Panc1 (cell line): ENCODE results near the gene LARP4B.

Experiments
- POLR2AphosphoS5 ChIP-seq: IDR thresholded peaks from 2 replicates; pipeline ENCODE4 v1.6.1; 2012; ENCODE audit warnings: mild to moderate bottlenecking, low read depth, low read length, moderate library complexity
- SIN3A ChIP-seq: IDR thresholded peaks from 2 replicates; pipeline ENCODE4 v1.6.1; 2012; ENCODE audit warnings: low read depth, mild to moderate bottlenecking, low read length, moderate library complexity, borderline replicate concordance; ENCODE audit not compliant: insufficient read depth
- TCF7L2 ChIP-seq: IDR thresholded peaks from 2 replicates; pipeline ENCODE4 v1.6.1; 2011; ENCODE audit warnings: mild to moderate bottlenecking, low read depth, low read length, inconsistent platforms
- TF ChIP-seq, protein P1 (sequence below): fragments of 450-650 bp; IDR thresholded peaks from 2 replicates; pipeline ENCODE4 v1.5.1; 2017; ENCODE audit warnings: mild to moderate bottlenecking
- TF ChIP-seq, protein P2 (sequence below), 2 experiments: IDR thresholded peaks; 2 replicates each; pipeline ENCODE4 v1.6.1; 2011 to 2012; ENCODE audit warnings: low read depth in 2 of 2, control low read depth in 1 of 2, low read length in 1 of 2, mild to moderate bottlenecking in 1 of 2, moderate library complexity in 1 of 2; ENCODE audit not compliant: insufficient read depth in 1 of 2

DNA sequence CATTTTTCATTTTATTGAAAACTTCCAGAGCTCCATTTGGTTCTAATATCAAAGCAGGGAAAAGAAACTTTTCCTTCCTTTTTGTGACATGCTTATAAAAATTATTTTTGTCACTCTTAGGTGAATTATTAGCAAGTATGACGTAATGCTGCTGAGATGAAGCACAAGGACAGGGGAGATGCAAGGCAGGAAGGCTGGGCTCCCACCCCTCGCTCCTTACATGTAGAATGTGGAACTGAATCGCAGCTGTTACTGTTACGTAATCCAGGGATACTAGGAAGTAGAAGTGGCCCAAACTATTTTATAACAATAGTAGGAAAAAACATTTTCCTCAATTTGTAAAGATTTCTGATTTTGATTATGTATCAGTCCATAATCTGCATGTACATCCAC is 39.6 kb upstream of the LARP4B start:
- TF ChIP-seq, protein P1, sequence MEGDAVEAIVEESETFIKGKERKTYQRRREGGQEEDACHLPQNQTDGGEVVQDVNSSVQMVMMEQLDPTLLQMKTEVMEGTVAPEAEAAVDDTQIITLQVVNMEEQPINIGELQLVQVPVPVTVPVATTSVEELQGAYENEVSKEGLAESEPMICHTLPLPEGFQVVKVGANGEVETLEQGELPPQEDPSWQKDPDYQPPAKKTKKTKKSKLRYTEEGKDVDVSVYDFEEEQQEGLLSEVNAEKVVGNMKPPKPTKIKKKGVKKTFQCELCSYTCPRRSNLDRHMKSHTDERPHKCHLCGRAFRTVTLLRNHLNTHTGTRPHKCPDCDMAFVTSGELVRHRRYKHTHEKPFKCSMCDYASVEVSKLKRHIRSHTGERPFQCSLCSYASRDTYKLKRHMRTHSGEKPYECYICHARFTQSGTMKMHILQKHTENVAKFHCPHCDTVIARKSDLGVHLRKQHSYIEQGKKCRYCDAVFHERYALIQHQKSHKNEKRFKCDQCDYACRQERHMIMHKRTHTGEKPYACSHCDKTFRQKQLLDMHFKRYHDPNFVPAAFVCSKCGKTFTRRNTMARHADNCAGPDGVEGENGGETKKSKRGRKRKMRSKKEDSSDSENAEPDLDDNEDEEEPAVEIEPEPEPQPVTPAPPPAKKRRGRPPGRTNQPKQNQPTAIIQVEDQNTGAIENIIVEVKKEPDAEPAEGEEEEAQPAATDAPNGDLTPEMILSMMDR = no peak
- TF ChIP-seq, protein P2, sequence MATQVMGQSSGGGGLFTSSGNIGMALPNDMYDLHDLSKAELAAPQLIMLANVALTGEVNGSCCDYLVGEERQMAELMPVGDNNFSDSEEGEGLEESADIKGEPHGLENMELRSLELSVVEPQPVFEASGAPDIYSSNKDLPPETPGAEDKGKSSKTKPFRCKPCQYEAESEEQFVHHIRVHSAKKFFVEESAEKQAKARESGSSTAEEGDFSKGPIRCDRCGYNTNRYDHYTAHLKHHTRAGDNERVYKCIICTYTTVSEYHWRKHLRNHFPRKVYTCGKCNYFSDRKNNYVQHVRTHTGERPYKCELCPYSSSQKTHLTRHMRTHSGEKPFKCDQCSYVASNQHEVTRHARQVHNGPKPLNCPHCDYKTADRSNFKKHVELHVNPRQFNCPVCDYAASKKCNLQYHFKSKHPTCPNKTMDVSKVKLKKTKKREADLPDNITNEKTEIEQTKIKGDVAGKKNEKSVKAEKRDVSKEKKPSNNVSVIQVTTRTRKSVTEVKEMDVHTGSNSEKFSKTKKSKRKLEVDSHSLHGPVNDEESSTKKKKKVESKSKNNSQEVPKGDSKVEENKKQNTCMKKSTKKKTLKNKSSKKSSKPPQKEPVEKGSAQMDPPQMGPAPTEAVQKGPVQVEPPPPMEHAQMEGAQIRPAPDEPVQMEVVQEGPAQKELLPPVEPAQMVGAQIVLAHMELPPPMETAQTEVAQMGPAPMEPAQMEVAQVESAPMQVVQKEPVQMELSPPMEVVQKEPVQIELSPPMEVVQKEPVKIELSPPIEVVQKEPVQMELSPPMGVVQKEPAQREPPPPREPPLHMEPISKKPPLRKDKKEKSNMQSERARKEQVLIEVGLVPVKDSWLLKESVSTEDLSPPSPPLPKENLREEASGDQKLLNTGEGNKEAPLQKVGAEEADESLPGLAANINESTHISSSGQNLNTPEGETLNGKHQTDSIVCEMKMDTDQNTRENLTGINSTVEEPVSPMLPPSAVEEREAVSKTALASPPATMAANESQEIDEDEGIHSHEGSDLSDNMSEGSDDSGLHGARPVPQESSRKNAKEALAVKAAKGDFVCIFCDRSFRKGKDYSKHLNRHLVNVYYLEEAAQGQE (IDR thresholded peaks at IDR 0.05; ENCODE audit: insufficient read depth in 1 of 2, low read depth in 2 of 2, low read length in 1 of 2) = no peak
- TF ChIP-seq SIN3A = no peak
- TF ChIP-seq POLR2AphosphoS5 = no peak
- TF ChIP-seq TCF7L2 = no peak
